Fibroblast of skin of left biceps (primary cell): ENCODE data around the gene UQCRQ.
A peak's percentile ranks its signal among the peaks of the same experiment; 100 is the strongest.

Experiments
- DNase-seq, 2 experiments: peaks; one replicate each; pipeline ENCODE4 v3.0.0-alpha.2; 2013; ENCODE audit warnings: low read depth in 2 of 2

The UQCRQ gene

GRCh38 chr5:132866342-132867045 lies at the start of gene UQCRQ, which contains the start of gene GDF9:
UQCRQ (plus strand) TSS chr5:132866642; CDS start chr5:132866882, 240 bp downstream.
GDF9 (minus strand) TSS chr5:132866469; CDS start chr5:132864533, 1,936 bp downstream.
- peak; percentile 99 for DNase-seq

- DNase-seq, result no peak
These were observed 49.4 kb upstream of the UQCRQ start for GRCh38 chr5:132817011-132817410.

GRCh38 chr5:132819468-132819867 lies 47.0 kb upstream of the UQCRQ start:
- DNase-seq, result no peak

GRCh38 chr5:132820162-132820754 lies 46.2 kb upstream of the UQCRQ start:
- DNase-seq, result peak; percentile 55 to 57

- DNase-seq, result no peak
These were observed 45.1 kb upstream of the UQCRQ start for GRCh38 chr5:132821350-132821749.

GRCh38 chr5:132821791-132822190 lies 44.7 kb upstream of the UQCRQ start:
- no peak for DNase-seq

GRCh38 chr5:132822650-132823480 lies 43.6 kb upstream of the UQCRQ start:
- no peak for DNase-seq

- no peak for DNase-seq
These were observed 42.9 kb upstream of the UQCRQ start for GRCh38 chr5:132823481-132824050.

GRCh38 chr5:132824426-132824825 lies 42.0 kb upstream of the UQCRQ start:
- no peak for DNase-seq

GRCh38 chr5:132825033-132825833 lies 41.2 kb upstream of the UQCRQ start:
- DNase-seq, result no peak

GRCh38 chr5:132825834-132826391 lies 40.5 kb upstream of the UQCRQ start:
- no peak for DNase-seq

- DNase-seq, result no peak
These were observed 39.9 kb upstream of the UQCRQ start for GRCh38 chr5:132826424-132827082.

GRCh38 chr5:132827943-132828673 lies 38.3 kb upstream of the UQCRQ start:
- no peak for DNase-seq

- DNase-seq, result no peak
These were observed 37.5 kb upstream of the UQCRQ start for GRCh38 chr5:132828846-132829494.

- no peak for DNase-seq
These were observed 36.6 kb upstream of the UQCRQ start for GRCh38 chr5:132829742-132830435.

GRCh38 chr5:132830436-132831094 lies 35.9 kb upstream of the UQCRQ start, which contains the start of gene SHROOM1:
SHROOM1 (minus strand) TSS chr5:132830647; CDS start chr5:132826140, 4,507 bp downstream.
- DNase-seq, result no peak

- no peak for DNase-seq
These were observed 35.2 kb upstream of the UQCRQ start for GRCh38 chr5:132831095-132831860.
